Esophagus muscularis mucosa (tissue), 4 donors: Measurements from ENCODE around the gene EBF4.
"Not testable (repeated sequence)": the region's sequence is repeated elsewhere in the genome, so short reads cannot be mapped to it uniquely, and the experiment has no call there.

Experiments used
- EP300 ChIP-seq: sonication (generic); formaldehyde crosslinking; IDR thresholded peaks from one replicate; pipeline ENCODE4 v1.6.1; 2017; ENCODE audit warnings: antibody characterized with exemption
- POLR2A ChIP-seq: fragments of 450-650 bp; IDR thresholded peaks from one replicate; pipeline ENCODE4 v1.6.1; 2017; ENCODE audit warnings: antibody characterized with exemption, moderate library complexity, mild to moderate bottlenecking, low read depth
- POLR2AphosphoS5 ChIP-seq, 2 donors: sonication (generic); formaldehyde crosslinking; IDR thresholded peaks; one replicate each; pipeline ENCODE4 v1.6.1; 2017; ENCODE audit warnings: antibody characterized with exemption in 2 of 2
- TF ChIP-seq, protein P1 (sequence below), 3 experiments: fragments of 200-600 bp in 2 of 3; fragments of 450-650 bp in 1 of 3; sonication (generic) in 2 of 3; IDR thresholded peaks; one replicate each; pipeline ENCODE4 v1.5.1; 2017 to 2019; ENCODE audit warnings: antibody characterized with exemption in 3 of 3, mild to moderate bottlenecking in 2 of 3, moderate library complexity in 1 of 3

DNA sequence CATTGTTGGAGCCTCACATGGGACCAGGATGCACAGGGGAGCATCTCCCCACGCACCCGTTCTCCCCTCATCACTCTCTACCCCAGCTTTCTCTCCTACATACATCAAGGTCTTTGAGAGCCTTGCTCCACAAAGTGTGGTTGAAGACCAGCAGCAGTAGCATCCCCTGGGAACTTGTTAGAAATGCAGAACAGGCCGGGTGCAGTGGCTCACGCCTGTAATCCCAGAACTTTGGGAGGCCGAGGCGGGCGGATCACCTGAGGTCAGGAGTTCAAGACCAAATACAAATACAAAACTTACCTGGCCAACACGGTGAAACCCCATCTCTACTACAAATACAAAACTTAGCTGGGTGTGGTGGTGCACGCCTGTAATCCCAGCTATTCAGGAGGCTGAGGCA, 115.3 kb downstream of the EBF4 start:
- TF ChIP-seq, protein P1, sequence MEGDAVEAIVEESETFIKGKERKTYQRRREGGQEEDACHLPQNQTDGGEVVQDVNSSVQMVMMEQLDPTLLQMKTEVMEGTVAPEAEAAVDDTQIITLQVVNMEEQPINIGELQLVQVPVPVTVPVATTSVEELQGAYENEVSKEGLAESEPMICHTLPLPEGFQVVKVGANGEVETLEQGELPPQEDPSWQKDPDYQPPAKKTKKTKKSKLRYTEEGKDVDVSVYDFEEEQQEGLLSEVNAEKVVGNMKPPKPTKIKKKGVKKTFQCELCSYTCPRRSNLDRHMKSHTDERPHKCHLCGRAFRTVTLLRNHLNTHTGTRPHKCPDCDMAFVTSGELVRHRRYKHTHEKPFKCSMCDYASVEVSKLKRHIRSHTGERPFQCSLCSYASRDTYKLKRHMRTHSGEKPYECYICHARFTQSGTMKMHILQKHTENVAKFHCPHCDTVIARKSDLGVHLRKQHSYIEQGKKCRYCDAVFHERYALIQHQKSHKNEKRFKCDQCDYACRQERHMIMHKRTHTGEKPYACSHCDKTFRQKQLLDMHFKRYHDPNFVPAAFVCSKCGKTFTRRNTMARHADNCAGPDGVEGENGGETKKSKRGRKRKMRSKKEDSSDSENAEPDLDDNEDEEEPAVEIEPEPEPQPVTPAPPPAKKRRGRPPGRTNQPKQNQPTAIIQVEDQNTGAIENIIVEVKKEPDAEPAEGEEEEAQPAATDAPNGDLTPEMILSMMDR (IDR thresholded peaks at IDR 0.05): not testable (repeated sequence)
- not testable (repeated sequence) for TF ChIP-seq POLR2A; EP300; POLR2AphosphoS5 (IDR thresholded peaks at IDR 0.05)
